Measurements from ENCODE around the gene ABTB2. TPM values are rescaled to one million over a fixed set of nuclear protein-coding genes. Genes with fewer than 3 reads are reported as not detected.

ABTB2 gene
- total and polyA plus RNA-seq, 9 of the 15 experiments (the other 6 are each of a cell fraction or from before 2014, with no cell fraction given): 0.03 to 0.18 (median 0.12) TPM; not detected in 2

DNA sequence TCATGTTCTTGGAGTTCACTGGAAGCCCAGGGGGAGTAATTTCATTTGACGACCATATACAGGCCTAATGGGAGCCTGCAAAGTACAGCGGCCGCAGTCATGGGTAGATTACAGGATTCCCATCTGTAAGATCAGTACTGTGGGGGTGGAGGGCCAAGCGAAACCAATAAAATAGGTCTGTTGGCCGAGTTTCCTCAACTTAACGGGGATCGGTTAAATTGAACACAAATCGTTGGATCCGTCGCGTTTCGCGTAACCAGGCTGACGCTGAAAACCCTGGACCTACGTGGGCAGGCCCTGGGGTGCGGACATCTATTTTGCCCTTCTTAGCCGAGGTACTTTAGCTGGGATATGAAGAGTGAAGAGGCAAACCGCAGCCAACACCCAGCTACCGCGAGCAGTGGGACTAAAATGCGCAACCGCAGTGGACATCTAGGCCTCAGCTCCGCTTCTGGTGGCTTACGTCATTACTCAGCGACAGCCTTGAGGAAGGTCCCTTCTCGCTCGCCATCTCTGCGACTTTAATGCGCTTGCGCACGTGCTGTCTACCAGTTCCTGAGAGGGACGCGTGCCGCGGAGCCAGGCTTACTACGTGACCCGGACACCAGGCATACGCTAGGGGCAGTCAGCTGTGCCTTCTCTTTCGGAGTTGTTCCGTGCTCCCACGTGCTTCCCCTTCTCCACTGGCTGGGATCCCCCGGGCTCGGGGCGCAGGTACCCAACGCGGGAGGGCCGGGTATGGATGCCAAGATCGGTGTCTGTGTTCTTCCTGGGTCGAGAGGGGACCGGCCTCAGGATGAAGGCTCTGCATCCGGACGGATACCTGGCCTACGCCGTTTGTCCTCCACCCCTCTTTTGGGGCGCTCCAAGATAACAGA is 252.5 kb downstream of the ABTB2 start, which contains the start of gene NAT10 (continued):
- TF ChIP-seq ATF1 (CRISPR knock-in tag; IDR thresholded peaks at IDR 0.05): peak; percentile 94
- TF ChIP-seq ATF1 (tag; IDR thresholded peaks at IDR 0.05): peak; percentile 99
- peak; percentile 41 for TF ChIP-seq TEAD4 (IDR thresholded peaks at IDR 0.05; ENCODE audit: low read length)
- no peak for TF ChIP-seq TEAD4 (CRISPR knock-in tag; IDR thresholded peaks at IDR 0.05; ENCODE audit: borderline replicate concordance)
- TF ChIP-seq RAD21 (CRISPR knock-in tag; conservative IDR thresholded peaks at IDR 0.05 in 1 of 2, IDR thresholded peaks at IDR 0.05 in 1 of 2): peak; percentile 3 to 26; a peak in 3 of 4 replicates
- TF ChIP-seq, protein P1, sequence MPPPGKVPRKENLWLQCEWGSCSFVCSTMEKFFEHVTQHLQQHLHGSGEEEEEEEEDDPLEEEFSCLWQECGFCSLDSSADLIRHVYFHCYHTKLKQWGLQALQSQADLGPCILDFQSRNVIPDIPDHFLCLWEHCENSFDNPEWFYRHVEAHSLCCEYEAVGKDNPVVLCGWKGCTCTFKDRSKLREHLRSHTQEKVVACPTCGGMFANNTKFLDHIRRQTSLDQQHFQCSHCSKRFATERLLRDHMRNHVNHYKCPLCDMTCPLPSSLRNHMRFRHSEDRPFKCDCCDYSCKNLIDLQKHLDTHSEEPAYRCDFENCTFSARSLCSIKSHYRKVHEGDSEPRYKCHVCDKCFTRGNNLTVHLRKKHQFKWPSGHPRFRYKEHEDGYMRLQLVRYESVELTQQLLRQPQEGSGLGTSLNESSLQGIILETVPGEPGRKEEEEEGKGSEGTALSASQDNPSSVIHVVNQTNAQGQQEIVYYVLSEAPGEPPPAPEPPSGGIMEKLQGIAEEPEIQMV (tag; conservative IDR thresholded peaks at IDR 0.05; ENCODE audit: low read depth): peak; percentile 43; the same call in 1 of the 2 replicates
- TF ChIP-seq POLR2H (tag; IDR thresholded peaks at IDR 0.05; ENCODE audit: low read depth): peak; percentile 94
- peak; percentile 96 for TF ChIP-seq PHB (CRISPR knock-in tag; IDR thresholded peaks at IDR 0.05)
- TF ChIP-seq ERF (CRISPR knock-in tag; IDR thresholded peaks at IDR 0.05): peak; percentile 69; the same call in 1 of the 2 replicates
- TF ChIP-seq, protein P2, sequence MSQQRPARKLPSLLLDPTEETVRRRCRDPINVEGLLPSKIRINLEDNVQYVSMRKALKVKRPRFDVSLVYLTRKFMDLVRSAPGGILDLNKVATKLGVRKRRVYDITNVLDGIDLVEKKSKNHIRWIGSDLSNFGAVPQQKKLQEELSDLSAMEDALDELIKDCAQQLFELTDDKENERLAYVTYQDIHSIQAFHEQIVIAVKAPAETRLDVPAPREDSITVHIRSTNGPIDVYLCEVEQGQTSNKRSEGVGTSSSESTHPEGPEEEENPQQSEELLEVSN (IDR thresholded peaks at IDR 0.05; ENCODE audit: borderline replicate concordance in 1 of 2, extremely low read depth in 1 of 2, insufficient read depth in 1 of 2, insufficient read length in 1 of 2, low read depth in 1 of 2, low read length in 1 of 2, poor library complexity in 1 of 2, severe bottlenecking in 1 of 2): peak; percentile 52 to 82
- peak; percentile 33 for TF ChIP-seq NBN (IDR thresholded peaks at IDR 0.05; ENCODE audit: low read depth)
- TF ChIP-seq C11orf30 (IDR thresholded peaks at IDR 0.05; ENCODE audit: low read depth): peak; percentile 96
- TF ChIP-seq SOX6 (IDR thresholded peaks at IDR 0.05): peak; percentile 43; the same call in 1 of the 2 replicates
- no peak for TF ChIP-seq ZKSCAN8 (CRISPR knock-in tag; IDR thresholded peaks at IDR 0.05)
- TF ChIP-seq ZNF239 (CRISPR knock-in tag; IDR thresholded peaks at IDR 0.05): no peak
- no peak for TF ChIP-seq NFIX (CRISPR knock-in tag; IDR thresholded peaks at IDR 0.05; ENCODE audit: low read depth)
- TF ChIP-seq, protein P3, sequence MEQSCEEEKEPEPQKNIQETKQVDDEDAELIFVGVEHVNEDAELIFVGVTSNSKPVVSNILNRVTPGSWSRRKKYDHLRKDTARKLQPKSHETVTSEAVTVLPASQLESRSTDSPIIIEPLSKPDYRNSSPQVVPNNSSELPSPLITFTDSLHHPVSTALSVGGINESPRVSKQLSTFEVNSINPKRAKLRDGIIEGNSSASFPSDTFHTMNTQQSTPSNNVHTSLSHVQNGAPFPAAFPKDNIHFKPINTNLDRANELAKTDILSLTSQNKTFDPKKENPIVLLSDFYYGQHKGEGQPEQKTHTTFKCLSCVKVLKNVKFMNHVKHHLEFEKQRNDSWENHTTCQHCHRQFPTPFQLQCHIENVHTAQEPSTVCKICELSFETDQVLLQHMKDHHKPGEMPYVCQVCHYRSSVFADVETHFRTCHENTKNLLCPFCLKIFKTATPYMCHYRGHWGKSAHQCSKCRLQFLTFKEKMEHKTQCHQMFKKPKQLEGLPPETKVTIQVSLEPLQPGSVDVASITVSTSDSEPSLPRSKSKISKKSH (CRISPR knock-in tag; IDR thresholded peaks at IDR 0.05): no peak
- TF ChIP-seq ZNF75A (CRISPR knock-in tag; IDR thresholded peaks at IDR 0.05): peak; percentile 64; the same call in 1 of the 2 replicates
- no peak for TF ChIP-seq NR1H2 (CRISPR knock-in tag; IDR thresholded peaks at IDR 0.05)
- no peak for TF ChIP-seq XRCC4 (IDR thresholded peaks at IDR 0.05; ENCODE audit: extremely low read depth, insufficient read depth, insufficient read length)
- TF ChIP-seq, protein P4, sequence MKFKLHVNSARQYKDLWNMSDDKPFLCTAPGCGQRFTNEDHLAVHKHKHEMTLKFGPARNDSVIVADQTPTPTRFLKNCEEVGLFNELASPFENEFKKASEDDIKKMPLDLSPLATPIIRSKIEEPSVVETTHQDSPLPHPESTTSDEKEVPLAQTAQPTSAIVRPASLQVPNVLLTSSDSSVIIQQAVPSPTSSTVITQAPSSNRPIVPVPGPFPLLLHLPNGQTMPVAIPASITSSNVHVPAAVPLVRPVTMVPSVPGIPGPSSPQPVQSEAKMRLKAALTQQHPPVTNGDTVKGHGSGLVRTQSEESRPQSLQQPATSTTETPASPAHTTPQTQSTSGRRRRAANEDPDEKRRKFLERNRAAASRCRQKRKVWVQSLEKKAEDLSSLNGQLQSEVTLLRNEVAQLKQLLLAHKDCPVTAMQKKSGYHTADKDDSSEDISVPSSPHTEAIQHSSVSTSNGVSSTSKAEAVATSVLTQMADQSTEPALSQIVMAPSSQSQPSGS (CRISPR knock-in tag; IDR thresholded peaks at IDR 0.05): no peak

Data from K562 (cell line).